ENCODE results near the gene GLT8D2. TPM values are rescaled to one million over a fixed set of nuclear protein-coding genes. Genes with fewer than 3 reads are reported as not detected.
A peak's percentile ranks its signal among the peaks of the same experiment; 100 is the strongest.

Gene GLT8D2
- total RNA-seq, 1 donor from 2014 or later = 19.8 TPM

- no peak overlapping the region for H3K27ac Mint-ChIP-seq
- no peak for DNase-seq (ENCODE audit: extremely low spot score, unreplicated experiment)
- no peaks in the 10 kb centered on the region for H3K9me3 Mint-ChIP-seq
- H3K27me3 Mint-ChIP-seq = no peaks in the 10 kb centered on the region
- H3K36me3 Mint-ChIP-seq = peaks cover 13% of the 10 kb centered on the region
- no peak for TF ChIP-seq CTCF (conservative IDR thresholded peaks at IDR 0.05)
- H3K4me3 Mint-ChIP-seq = no peak overlapping the region
- no peaks in the 10 kb centered on the region for H3K4me1 Mint-ChIP-seq (ENCODE audit: unreplicated experiment)
Observed at GRCh38 chr12:104072099-104072498, 22.1 kb upstream of the GLT8D2 start.

GRCh38 chr12:104064842-104065427 lies 14.9 kb upstream of the GLT8D2 start:
- DNase-seq (ENCODE audit: extremely low spot score, unreplicated experiment) = no peak
- no peak for TF ChIP-seq CTCF (conservative IDR thresholded peaks at IDR 0.05)
- Mint-ChIP-seq H3K27ac (peak overlapping the region; percentile 78), H3K27me3 (peaks cover 18% of the 10 kb centered on the region), H3K4me1 (ENCODE audit: unreplicated experiment) (peaks cover 12% of the 10 kb centered on the region), H3K4me3 (peak overlapping the region; percentile 92), H3K36me3 (peaks cover 4% of the 10 kb centered on the region), H3K9me3 (no peaks in the 10 kb centered on the region)

- TF ChIP-seq CTCF (conservative IDR thresholded peaks at IDR 0.05) = peak; percentile 27
- H3K4me3 Mint-ChIP-seq = peak within 1 kb of the TSS; percentile 94
- H3K4me1 Mint-ChIP-seq (ENCODE audit: unreplicated experiment) = peaks cover 12% of the 10 kb centered on the region
- peak; percentile 88 for DNase-seq (ENCODE audit: extremely low spot score, unreplicated experiment)
- peaks cover 25% of the 10 kb centered on the region for H3K27me3 Mint-ChIP-seq
- peaks cover 4% of the 10 kb centered on the region for H3K36me3 Mint-ChIP-seq
- H3K27ac Mint-ChIP-seq = peak within 1 kb of the TSS; percentile 78
- no peaks in the 10 kb centered on the region for H3K9me3 Mint-ChIP-seq
Observed at GRCh38 chr12:104064031-104064841, 14.2 kb upstream of the GLT8D2 start, which contains the start of gene HCFC2. HCFC2 (plus strand) TSS chr12:104064531; CDS start chr12:104064561, 30 bp downstream.

GRCh38 chr12:104063712-104064030 lies 13.7 kb upstream of the GLT8D2 start:
- TF ChIP-seq CTCF (conservative IDR thresholded peaks at IDR 0.05) = no peak
- H3K27ac Mint-ChIP-seq = peak overlapping the region; percentile 44
- H3K4me1 Mint-ChIP-seq (ENCODE audit: unreplicated experiment) = peaks cover 12% of the 10 kb centered on the region
- no peak for DNase-seq (ENCODE audit: extremely low spot score, unreplicated experiment)
- peaks cover 28% of the 10 kb centered on the region for H3K27me3 Mint-ChIP-seq
- peak overlapping the region; percentile 94 for H3K4me3 Mint-ChIP-seq
- peaks cover 4% of the 10 kb centered on the region for H3K36me3 Mint-ChIP-seq
- no peaks in the 10 kb centered on the region for H3K9me3 Mint-ChIP-seq

GRCh38 chr12:104060791-104061190 lies 10.8 kb upstream of the GLT8D2 start:
- Mint-ChIP-seq H3K9me3 (no peaks in the 10 kb centered on the region), H3K4me3 (no peak overlapping the region), H3K27ac (no peak overlapping the region), H3K4me1 (ENCODE audit: unreplicated experiment) (peaks cover 8% of the 10 kb centered on the region), H3K27me3 (peaks cover 40% of the 10 kb centered on the region), H3K36me3 (no peaks in the 10 kb centered on the region)
- DNase-seq (ENCODE audit: extremely low spot score, unreplicated experiment) = no peak
- no peak for TF ChIP-seq CTCF (conservative IDR thresholded peaks at IDR 0.05)
